ENCODE measurements around the gene STIP1. TPM values are rescaled to one million over a fixed set of nuclear protein-coding genes. Genes with fewer than 3 reads are reported as not detected.

The STIP1 gene
- polyA plus RNA-seq, 3 donors: 173 to 197 (median 188) TPM

GRCh38 chr11:64226507-64227051, 40.6 kb downstream of the STIP1 start:
- no peak for DNase-seq (ENCODE audit: extremely low read depth in 1 of 11, low read depth in 9 of 11, low spot score in 4 of 11)

GRCh38 chr11:64227405-64227956, 41.5 kb downstream of the STIP1 start:
- DNase-seq (ENCODE audit: extremely low read depth in 1 of 11, low read depth in 9 of 11, low spot score in 4 of 11): no peak

GRCh38 chr11:64229090-64229743, 43.2 kb downstream of the STIP1 start:
- DNase-seq (ENCODE audit: extremely low read depth in 1 of 11, low read depth in 9 of 11, low spot score in 4 of 11): no peak

- DNase-seq (ENCODE audit: extremely low read depth in 1 of 11, low read depth in 9 of 11, low spot score in 4 of 11): no peak
These were observed 43.8 kb downstream of the STIP1 start for GRCh38 chr11:64229744-64230170.

GRCh38 chr11:64230171-64230984, 44.4 kb downstream of the STIP1 start, which contains the start of gene DNAJC4:
DNAJC4 (plus strand) TSS chr11:64230548; CDS start chr11:64230855, 307 bp downstream.
- peak; percentile 83 to 96 (median 91) for DNase-seq (ENCODE audit: extremely low read depth in 1 of 11, low read depth in 9 of 11, low spot score in 4 of 11)

- no peak for DNase-seq (ENCODE audit: extremely low read depth in 1 of 11, low read depth in 9 of 11, low spot score in 4 of 11)
These were observed 45.0 kb downstream of the STIP1 start for GRCh38 chr11:64230985-64231365.

GRCh38 chr11:64231546-64231945, 45.6 kb downstream of the STIP1 start:
- no peak for DNase-seq (ENCODE audit: extremely low read depth in 1 of 11, low read depth in 9 of 11, low spot score in 4 of 11)

- DNase-seq (ENCODE audit: extremely low read depth in 1 of 11, low read depth in 9 of 11, low spot score in 4 of 11): no peak
These were observed 46.4 kb downstream of the STIP1 start for GRCh38 chr11:64232182-64232966.

- DNase-seq (ENCODE audit: extremely low read depth in 1 of 11, low read depth in 9 of 11, low spot score in 4 of 11): no peak
These were observed 47.0 kb downstream of the STIP1 start for GRCh38 chr11:64232967-64233315.

GRCh38 chr11:64233913-64234586, 48.1 kb downstream of the STIP1 start, which contains the start of gene VEGFB:
VEGFB (plus strand) TSS chr11:64234584; CDS start chr11:64234834, 250 bp downstream.
- no peak for DNase-seq (ENCODE audit: extremely low read depth in 1 of 11, low read depth in 9 of 11, low spot score in 4 of 11)

GRCh38 chr11:64234647-64235379, 48.8 kb downstream of the STIP1 start:
- no peak for DNase-seq (ENCODE audit: extremely low read depth in 1 of 11, low read depth in 9 of 11, low spot score in 4 of 11)

- DNase-seq (ENCODE audit: extremely low read depth in 1 of 11, low read depth in 9 of 11, low spot score in 4 of 11): no peak
These were observed 49.6 kb downstream of the STIP1 start for GRCh38 chr11:64235437-64236161.

- DNase-seq (ENCODE audit: extremely low read depth in 1 of 11, low read depth in 9 of 11, low spot score in 4 of 11): no peak
These were observed 51.5 kb downstream of the STIP1 start for GRCh38 chr11:64237484-64237951.

- no peak for DNase-seq (ENCODE audit: extremely low read depth in 1 of 11, low read depth in 9 of 11, low spot score in 4 of 11)
These were observed 52.1 kb downstream of the STIP1 start for GRCh38 chr11:64238076-64238475.

GRCh38 chr11:64238999-64239398, 53.0 kb downstream of the STIP1 start:
- no peak for DNase-seq (ENCODE audit: extremely low read depth in 1 of 11, low read depth in 9 of 11, low spot score in 4 of 11)

- no peak for DNase-seq (ENCODE audit: extremely low read depth in 1 of 11, low read depth in 9 of 11, low spot score in 4 of 11)
These were observed 53.9 kb downstream of the STIP1 start for GRCh38 chr11:64239662-64240434.

Measured in renal cortex interstitium (tissue), 11 donors.